HepG2 (cell line): ENCODE data around the gene TMEM14A. TPM values are rescaled to one million over a fixed set of nuclear protein-coding genes. Genes with fewer than 3 reads are reported as not detected.

Experiments used
- AHDC1 ChIP-seq: sonication (generic); formaldehyde crosslinking; IDR thresholded peaks from 2 replicates; pipeline ENCODE4 v1.5.1; 2020; ENCODE audit warnings: mild to moderate bottlenecking, missing genetic modification reagents, borderline replicate concordance
- ARID5B ChIP-seq: IDR thresholded peaks from 2 replicates; pipeline ENCODE4 v1.4.0; 2020; ENCODE audit warnings: mild to moderate bottlenecking, missing genetic modification reagents
- CEBPB ChIP-seq: IDR thresholded peaks from 2 replicates; pipeline ENCODE4 v1.6.1; 2011; ENCODE audit warnings: low read depth, low read length, improper control_type of control experiment, borderline replicate concordance
- CERS6 ChIP-seq: sonication (generic); formaldehyde crosslinking; IDR thresholded peaks from 2 replicates; pipeline ENCODE4 v1.5.0; 2020; ENCODE audit warnings: missing genetic modification reagents
- HNRNPK ChIP-seq: fragments of 200-400 bp; formaldehyde crosslinking; IDR thresholded peaks from 2 replicates; pipeline ENCODE4 v1.6.1; 2018; ENCODE audit warnings: low read length, low read depth, moderate library complexity, mild to moderate bottlenecking; ENCODE audit not compliant: poor library complexity, severe bottlenecking
- ISL2 ChIP-seq: sonication (generic); formaldehyde crosslinking; IDR thresholded peaks from 2 replicates; pipeline ENCODE4 v1.5.0; 2020; ENCODE audit warnings: missing genetic modification reagents
- LCORL ChIP-seq, 2 experiments: fragments of 450-650 bp in 1 of 2; sonication (generic) in 1 of 2; formaldehyde crosslinking in 1 of 2; IDR thresholded peaks; 2 replicates each; pipeline versions ENCODE4 v1.5.0 to v1.6.1; 2017 to 2020; ENCODE audit warnings: antibody characterized with exemption in 1 of 2, missing genetic modification reagents in 1 of 2
- MATR3 ChIP-seq: sonication (generic); formaldehyde crosslinking; IDR thresholded peaks from 2 replicates; pipeline ENCODE4 v1.4.0; 2020; ENCODE audit warnings: missing genetic modification reagents
- MED8 ChIP-seq: sonication (generic); formaldehyde crosslinking; IDR thresholded peaks from 2 replicates; pipeline ENCODE4 v1.8.1; 2023; ENCODE audit warnings: mild to moderate bottlenecking, missing genetic modification reagents; ENCODE audit not compliant: insufficient replicate concordance
- ONECUT2 ChIP-seq: sonication (generic); formaldehyde crosslinking; IDR thresholded peaks from 2 replicates; pipeline ENCODE4 v1.4.0; 2020; ENCODE audit warnings: missing genetic modification reagents
- POGZ ChIP-seq: sonication (generic); formaldehyde crosslinking; IDR thresholded peaks from 2 replicates; pipeline ENCODE4 v1.4.0; 2020; ENCODE audit warnings: mild to moderate bottlenecking, missing genetic modification reagents
- ZBTB14 ChIP-seq: sonication (generic); formaldehyde crosslinking; IDR thresholded peaks from 2 replicates; pipeline ENCODE4 v1.4.0; 2020; ENCODE audit warnings: missing genetic modification reagents
- ZBTB43 ChIP-seq: sonication (generic); formaldehyde crosslinking; conservative IDR thresholded peaks from 2 replicates; pipeline ENCODE4 v1.4.0; 2020; ENCODE audit warnings: missing genetic modification reagents
- ZNF678 ChIP-seq: sonication (generic); formaldehyde crosslinking; IDR thresholded peaks from 2 replicates; pipeline ENCODE4 v1.4.0; 2020; ENCODE audit warnings: mild to moderate bottlenecking, missing genetic modification reagents
- polyA plus RNA-seq, 8 experiments: library from polyadenylated mRNA; depleted of rRNA in 3 of 8; stranded (reverse) in 7 of 8; unstranded in 1 of 8; fragments of >200 nt; fragmentation: Illumina TruSeq in 4 of 8; extraction: Trizol in 4 of 8; gene quantifications; 2 replicates each; pipeline versions ENCODE4 v1.2.1 to v1.2.3, GENCODE V29; 2011 to 2016; ENCODE audit warnings: low read depth in 4 of 8, missing spikeins in 1 of 8, mixed read lengths in 1 of 8; ENCODE audit not compliant: insufficient read depth in 1 of 8
- total RNA-seq, 5 experiments: library from RNA; depleted of rRNA; stranded (reverse); fragments of >200 nt; fragmentation: Illumina TruSeq; extraction: Trizol; gene quantifications; 2 replicates each; pipeline ENCODE4 v1.2.3, GENCODE V29; 2016; ENCODE audit warnings: low read depth in 1 of 5

TMEM14A gene
- total and polyA plus RNA-seq, 2 of the 13 experiments (the other 11 are each of a cell fraction or from before 2014, with no cell fraction given), result 24.6 to 73.7 TPM

- TF ChIP-seq ARID5B (CRISPR knock-in tag), result peak; percentile 76
- TF ChIP-seq ZBTB43, result peak; percentile 67; the same call in 1 of the 2 replicates
- TF ChIP-seq HNRNPK, result peak; percentile 52
- TF ChIP-seq MED8 (CRISPR knock-in tag), result peak; percentile 81
- TF ChIP-seq CEBPB, result peak; percentile 76; the same call in 1 of the 2 replicates
- TF ChIP-seq LCORL (IDR thresholded peaks at IDR 0.05), result no peak
- TF ChIP-seq LCORL (CRISPR knock-in tag; IDR thresholded peaks at IDR 0.05), result peak; percentile 98
- TF ChIP-seq POGZ (CRISPR knock-in tag), result peak; percentile 97
- TF ChIP-seq ZNF678 (CRISPR knock-in tag), result no peak
- no peak for TF ChIP-seq ONECUT2 (CRISPR knock-in tag)
- 0 out of 2 replicates have a peak, but pooled peaks have one; percentile 41 for TF ChIP-seq ZBTB14 (CRISPR knock-in tag)
- no peak for TF ChIP-seq MATR3 (CRISPR knock-in tag)
- no peak for TF ChIP-seq AHDC1
- peak; percentile 74; the same call in 1 of the 2 replicates for TF ChIP-seq ISL2 (CRISPR knock-in tag)
- TF ChIP-seq CERS6, result 0 out of 2 replicates have a peak, but pooled peaks have one; percentile 83
Measured at GRCh38 chr6:52670502-52671409, at the start of gene TMEM14A (continued).
